Retinal pigment epithelial cell (primary cell): ENCODE measurements around the gene RPP40.

Source experiments
- DNase-seq: peaks from one replicate; pipeline ENCODE4 v3.0.0-alpha.2; 2010; ENCODE audit warnings: low read depth
- H3K4me3 ChIP-seq: 2 replicates; pipeline ENCODE4 v1.5.1; 2011; ENCODE audit warnings: mild to moderate bottlenecking, low read length, control low read depth, moderate library complexity
- TF ChIP-seq, protein P1 (sequence below): conservative IDR thresholded peaks from 2 replicates; pipeline ENCODE4 v1.5.1; 2011; ENCODE audit warnings: low read depth, low read length, control low read depth, inconsistent platforms

RPP40 gene

GRCh38 chr6:4999586-4999985 is 4.3 kb downstream of the RPP40 start:
- TF ChIP-seq, protein P1, sequence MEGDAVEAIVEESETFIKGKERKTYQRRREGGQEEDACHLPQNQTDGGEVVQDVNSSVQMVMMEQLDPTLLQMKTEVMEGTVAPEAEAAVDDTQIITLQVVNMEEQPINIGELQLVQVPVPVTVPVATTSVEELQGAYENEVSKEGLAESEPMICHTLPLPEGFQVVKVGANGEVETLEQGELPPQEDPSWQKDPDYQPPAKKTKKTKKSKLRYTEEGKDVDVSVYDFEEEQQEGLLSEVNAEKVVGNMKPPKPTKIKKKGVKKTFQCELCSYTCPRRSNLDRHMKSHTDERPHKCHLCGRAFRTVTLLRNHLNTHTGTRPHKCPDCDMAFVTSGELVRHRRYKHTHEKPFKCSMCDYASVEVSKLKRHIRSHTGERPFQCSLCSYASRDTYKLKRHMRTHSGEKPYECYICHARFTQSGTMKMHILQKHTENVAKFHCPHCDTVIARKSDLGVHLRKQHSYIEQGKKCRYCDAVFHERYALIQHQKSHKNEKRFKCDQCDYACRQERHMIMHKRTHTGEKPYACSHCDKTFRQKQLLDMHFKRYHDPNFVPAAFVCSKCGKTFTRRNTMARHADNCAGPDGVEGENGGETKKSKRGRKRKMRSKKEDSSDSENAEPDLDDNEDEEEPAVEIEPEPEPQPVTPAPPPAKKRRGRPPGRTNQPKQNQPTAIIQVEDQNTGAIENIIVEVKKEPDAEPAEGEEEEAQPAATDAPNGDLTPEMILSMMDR, result no peak
- no peak for DNase-seq
- H3K4me3 ChIP-seq, result no peak overlapping the region

GRCh38 chr6:4997862-4998261 is 6.0 kb downstream of the RPP40 start:
- TF ChIP-seq, protein P1, result no peak
- no peak for DNase-seq
- no peak overlapping the region for H3K4me3 ChIP-seq

DNA sequence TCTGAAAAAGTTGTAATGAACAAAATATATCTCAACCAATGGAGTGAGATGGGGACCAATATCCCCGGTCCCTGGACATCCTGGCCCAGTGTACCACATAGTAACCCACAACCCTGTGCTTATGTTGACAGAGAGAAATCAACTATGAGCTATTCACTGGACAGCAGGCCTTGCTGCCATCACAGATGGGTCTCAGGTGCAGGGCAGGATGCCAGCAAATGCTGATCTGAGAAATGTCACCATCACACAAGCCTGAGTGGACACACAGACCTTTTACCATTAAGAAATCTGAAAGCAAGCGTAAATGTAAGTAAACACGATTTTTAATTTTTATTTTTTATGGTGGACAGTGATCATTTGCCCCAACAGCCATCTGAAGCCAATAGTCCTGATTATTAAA is 9.1 kb downstream of the RPP40 start:
- H3K4me3 ChIP-seq, result no peak overlapping the region
- no peak for DNase-seq
- TF ChIP-seq, protein P1, result no peak

DNA sequence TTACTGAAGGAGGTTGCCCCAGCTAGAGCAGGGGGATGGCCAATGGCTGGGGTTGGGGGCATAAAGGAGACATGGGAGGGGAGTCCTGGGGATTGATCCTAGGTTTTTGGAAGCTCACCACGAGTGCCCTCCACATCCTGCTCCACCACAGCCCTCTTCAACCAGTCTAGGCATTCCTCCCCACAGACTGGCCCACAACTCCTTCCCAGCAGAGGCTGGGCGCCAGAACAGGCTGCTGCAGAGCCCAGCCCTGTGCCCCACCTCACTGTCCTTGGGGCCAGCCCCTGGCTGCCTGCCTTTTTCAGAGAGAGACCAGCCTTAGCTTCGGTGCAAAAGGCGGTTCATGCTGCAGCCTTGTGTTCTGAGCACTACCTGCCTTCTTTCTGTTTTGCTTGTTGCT is 16.4 kb downstream of the RPP40 start:
- no peak overlapping the region for H3K4me3 ChIP-seq
- DNase-seq, result no peak
- TF ChIP-seq, protein P1, result no peak

DNA sequence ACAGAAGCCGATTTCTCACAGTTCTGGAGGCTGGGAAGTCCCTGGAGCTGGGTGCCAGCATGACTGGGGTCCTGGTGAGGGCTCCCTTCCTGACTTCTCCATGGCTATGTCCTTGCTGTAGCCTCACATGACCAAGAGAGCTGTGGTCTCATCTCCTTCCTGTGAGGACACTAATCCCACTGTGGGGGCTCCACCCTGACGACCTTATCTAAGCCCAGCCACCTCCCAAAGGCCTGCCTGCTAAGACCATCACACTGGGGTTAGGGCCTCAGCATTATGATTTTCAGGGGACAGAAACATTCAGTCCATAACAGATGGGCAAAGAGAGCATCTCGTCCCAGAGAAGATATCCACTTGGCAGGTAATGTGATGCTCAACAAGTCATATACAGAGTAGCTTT is 16.8 kb downstream of the RPP40 start:
- TF ChIP-seq, protein P1, result no peak
- DNase-seq, result no peak
- no peak overlapping the region for H3K4me3 ChIP-seq

- TF ChIP-seq, protein P1, result no peak
- H3K4me3 ChIP-seq, result no peak overlapping the region
- DNase-seq, result no peak
These were observed 20.5 kb downstream of the RPP40 start for GRCh38 chr6:4983322-4983721.

DNA sequence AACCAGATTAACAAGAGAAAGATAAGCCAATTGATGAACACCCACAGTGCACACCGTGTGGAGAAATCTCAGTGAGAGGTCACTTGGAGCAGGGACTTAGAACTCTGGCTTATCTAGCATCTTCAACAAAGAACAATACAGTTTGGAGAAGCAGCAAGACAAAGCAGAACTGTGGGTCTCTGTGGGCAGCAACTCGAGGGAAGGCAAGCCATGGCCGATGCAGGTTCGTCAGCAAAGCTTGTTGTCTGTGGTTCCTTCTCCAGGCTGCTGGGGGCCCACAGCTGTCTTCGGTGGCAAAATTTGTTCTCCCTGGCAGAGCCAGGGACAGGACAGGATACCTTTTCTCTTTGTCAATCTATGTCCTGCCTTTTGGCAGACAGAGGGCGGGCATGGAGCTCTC is 22.1 kb downstream of the RPP40 start:
- DNase-seq, result no peak

More for the DNA sequence above, 22.1 kb downstream of the RPP40 start:
- TF ChIP-seq, protein P1, result no peak
- no peak overlapping the region for H3K4me3 ChIP-seq
